GM12891 (cell line): ENCODE results near the gene EYS.

Experiments used
- DNase-seq: peaks from one replicate; pipeline ENCODE4 v3.0.0; 2011; ENCODE audit warnings: low spot score; ENCODE audit not compliant: insufficient read length
- FAIRE-seq: peaks from 2 replicates; lab custom pipeline; 2011; peaks lifted over from hg19 to GRCh38; lab: Jason Lieb, UNC
- PAX5 ChIP-seq: IDR thresholded peaks from 2 replicates; pipeline ENCODE4 v1.6.1; 2011; ENCODE audit warnings: low read length, moderate library complexity, mild to moderate bottlenecking; ENCODE audit not compliant: insufficient read depth, severe bottlenecking
- POLR2A ChIP-seq: IDR thresholded peaks from 2 replicates; pipeline ENCODE4 v1.6.1; 2011; ENCODE audit warnings: low read depth, low read length, control low read depth
- POLR2AphosphoS5 ChIP-seq: IDR thresholded peaks from 2 replicates; pipeline ENCODE4 v1.6.1; 2011; ENCODE audit warnings: low read depth, low read length, control low read depth
- POU2F2 ChIP-seq: IDR thresholded peaks from 2 replicates; pipeline ENCODE4 v1.6.1; 2011; ENCODE audit warnings: low read depth, mild to moderate bottlenecking, control low read depth, low read length, moderate library complexity
- SPI1 ChIP-seq: IDR thresholded peaks from 2 replicates; pipeline ENCODE4 v1.6.1; 2011; ENCODE audit warnings: low read depth, low read length, control low read depth
- TAF1 ChIP-seq: IDR thresholded peaks from 2 replicates; pipeline ENCODE4 v1.6.1; 2011; ENCODE audit warnings: low read depth, low read length, control low read depth

EYS gene

GRCh38 chr6:63824722-63825121 lies 1882.3 kb downstream of the EYS start:
- FAIRE-seq: no peak
- no peak for TF ChIP-seq POU2F2
- no peak for TF ChIP-seq TAF1
- no peak for TF ChIP-seq POLR2A
- no peak for TF ChIP-seq POLR2AphosphoS5
- TF ChIP-seq PAX5: no peak
- TF ChIP-seq SPI1: no peak
- DNase-seq: no peak

- DNase-seq (no peak), FAIRE-seq (no peak)
- TF ChIP-seq SPI1 (no peak), TAF1 (no peak), POLR2AphosphoS5 (no peak)
Measured at GRCh38 chr6:63821442-63821841, 1885.6 kb downstream of the EYS start.

- TF ChIP-seq POLR2AphosphoS5 (no peak), PAX5 (no peak), SPI1 (no peak), TAF1 (no peak), POLR2A (no peak), POU2F2 (no peak)
- no peak for DNase-seq
- no peak for FAIRE-seq
Measured at GRCh38 chr6:63819831-63820230, 1887.2 kb downstream of the EYS start.

GRCh38 chr6:63817492-63818050 lies 1889.5 kb downstream of the EYS start:
- TF ChIP-seq TAF1 (no peak), POU2F2 (no peak), POLR2A (no peak), SPI1 (no peak), PAX5 (no peak), POLR2AphosphoS5 (no peak)
- DNase-seq: no peak
- FAIRE-seq: no peak

- no peak for FAIRE-seq
- DNase-seq: no peak
- TF ChIP-seq POU2F2 (no peak), PAX5 (no peak), TAF1 (no peak), POLR2A (no peak), SPI1 (no peak), POLR2AphosphoS5 (no peak)
Measured at GRCh38 chr6:63816982-63817436, 1890.0 kb downstream of the EYS start.

- no peak for DNase-seq
- TF ChIP-seq PAX5 (no peak), POLR2A (no peak), SPI1 (no peak), TAF1 (no peak), POLR2AphosphoS5 (no peak), POU2F2 (no peak)
- no peak for FAIRE-seq
Measured at GRCh38 chr6:63816401-63816981, 1890.5 kb downstream of the EYS start.

GRCh38 chr6:63814459-63814858 lies 1892.6 kb downstream of the EYS start:
- no peak for TF ChIP-seq POU2F2
- TF ChIP-seq PAX5: no peak
- DNase-seq: no peak
- no peak for FAIRE-seq

- DNase-seq (no peak), FAIRE-seq (no peak)
- TF ChIP-seq PAX5 (no peak), TAF1 (no peak), SPI1 (no peak), POU2F2 (no peak), POLR2AphosphoS5 (no peak), POLR2A (no peak)
Measured at GRCh38 chr6:63813566-63814120, 1893.4 kb downstream of the EYS start.

GRCh38 chr6:63808576-63808975 lies 1898.5 kb downstream of the EYS start:
- TF ChIP-seq POLR2A (no peak), SPI1 (no peak), POLR2AphosphoS5 (no peak), TAF1 (no peak), PAX5 (no peak), POU2F2 (no peak)
- FAIRE-seq (no peak), DNase-seq (no peak)

GRCh38 chr6:63807056-63807455 lies 1900.0 kb downstream of the EYS start:
- FAIRE-seq (no peak), DNase-seq (no peak)
- no peak for TF ChIP-seq POU2F2
- TF ChIP-seq POLR2A: no peak
- no peak for TF ChIP-seq TAF1
- TF ChIP-seq POLR2AphosphoS5: no peak
- TF ChIP-seq SPI1: no peak
- no peak for TF ChIP-seq PAX5
